GM19025 (cell line): ENCODE measurements around the gene HLA-C.
"Not testable (repeated sequence)": the region's sequence is repeated elsewhere in the genome, so short reads cannot be mapped to it uniquely, and the experiment has no call there.

Experiments
- ATAC-seq: cut with Tn5 transposase; IDR thresholded peaks from one replicate; pipeline ENCODE4 v1.9.1; 2021; ENCODE audit warnings: mild to moderate bottlenecking, low read depth, moderate library complexity; ENCODE audit not compliant: unreplicated experiment

HLA-C gene

GRCh38 chr6:31271641-31272357, at the start of gene HLA-C:
Gene HLA-C, minus strand, starts transcription at chr6:31272092. Its CDS starts 21 bp downstream, at chr6:31272071.
- peak; percentile 73 for ATAC-seq

GRCh38 chr6:31321005-31321707, 49.3 kb upstream of the HLA-C start:
- no peak for ATAC-seq

DNA sequence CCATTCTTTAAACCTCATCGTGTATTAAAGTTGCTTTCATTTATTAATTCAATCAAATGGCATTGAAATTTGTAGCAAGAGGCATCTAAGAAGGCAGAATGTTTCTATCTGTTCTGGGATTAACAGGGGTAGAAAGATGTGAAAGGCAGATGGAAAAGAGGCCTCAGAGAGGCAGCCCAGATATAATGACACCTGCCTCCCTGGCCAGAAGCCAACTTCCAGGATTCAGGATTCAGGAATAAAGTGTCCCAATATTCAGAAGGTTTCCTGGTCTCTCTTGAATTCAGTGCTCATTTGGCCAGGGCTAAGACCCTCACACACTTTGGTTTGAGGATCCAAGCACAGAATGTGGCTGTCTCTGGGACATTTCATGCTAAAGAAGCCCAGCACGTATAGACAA, 45.1 kb upstream of the HLA-C start:
- no peak for ATAC-seq

DNA sequence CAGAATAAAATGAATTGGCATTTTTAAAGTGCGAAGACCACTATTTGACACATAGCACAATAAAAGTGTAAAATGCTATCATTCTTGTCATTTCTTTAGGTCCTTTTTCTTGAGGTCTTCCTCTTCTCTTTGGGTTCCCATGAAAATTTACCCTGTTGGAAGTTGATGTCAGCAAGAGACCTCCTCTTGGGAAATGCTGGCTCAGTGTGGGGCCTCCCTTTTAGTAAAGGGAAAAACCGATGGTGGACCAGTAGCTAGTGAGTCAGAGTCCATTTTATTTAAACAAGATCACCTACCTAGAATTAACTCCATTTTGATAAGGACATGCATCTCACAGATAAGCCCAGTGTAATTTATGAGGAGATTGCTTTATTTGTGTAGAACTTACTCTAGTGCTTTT, 37.7 kb upstream of the HLA-C start:
- no peak for ATAC-seq

DNA sequence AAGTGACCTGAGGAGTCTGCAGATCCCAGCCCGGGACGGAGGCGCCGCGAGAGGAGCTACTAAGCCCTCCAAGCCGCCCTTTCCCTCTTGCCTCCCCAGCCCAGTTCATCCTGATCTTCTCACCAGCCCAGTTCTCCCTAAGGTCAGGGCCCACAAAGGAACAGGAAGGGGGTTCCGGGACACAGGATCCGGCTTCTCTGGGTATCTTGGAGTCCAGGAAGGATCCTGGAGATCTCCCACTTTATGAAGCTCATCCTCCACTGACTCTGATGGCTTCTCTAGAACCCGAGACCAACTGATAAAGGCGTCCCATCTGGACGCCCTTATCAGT, 36.9 kb upstream of the HLA-C start:
- no peak for ATAC-seq

- no peak for ATAC-seq
These were observed 36.4 kb upstream of the HLA-C start for GRCh38 chr6:31308050-31308844.

- no peak for ATAC-seq
These were observed 35.8 kb upstream of the HLA-C start for GRCh38 chr6:31307669-31308049.

- ATAC-seq: no peak
These were observed 33.9 kb upstream of the HLA-C start for GRCh38 chr6:31305703-31306219.

DNA sequence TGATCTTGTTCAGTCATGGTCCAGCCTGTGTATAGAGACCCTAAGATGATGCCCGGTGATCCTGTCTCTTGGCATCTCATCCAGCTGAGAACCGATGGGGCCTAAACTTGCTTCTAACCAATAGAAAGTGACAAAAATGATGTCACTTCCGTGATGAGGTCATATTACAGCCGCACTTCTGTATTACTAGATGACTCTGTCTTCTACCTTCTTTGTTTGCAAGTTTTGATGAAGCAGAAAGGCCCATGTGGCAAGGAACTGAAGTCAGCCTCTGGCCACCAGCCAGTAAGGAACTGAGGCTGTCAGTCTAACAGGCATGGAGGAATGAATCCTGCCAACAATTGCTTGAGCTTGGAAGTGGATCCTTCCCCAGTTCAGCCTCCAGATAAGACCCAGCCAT, 32.8 kb upstream of the HLA-C start:
- no peak for ATAC-seq

DNA sequence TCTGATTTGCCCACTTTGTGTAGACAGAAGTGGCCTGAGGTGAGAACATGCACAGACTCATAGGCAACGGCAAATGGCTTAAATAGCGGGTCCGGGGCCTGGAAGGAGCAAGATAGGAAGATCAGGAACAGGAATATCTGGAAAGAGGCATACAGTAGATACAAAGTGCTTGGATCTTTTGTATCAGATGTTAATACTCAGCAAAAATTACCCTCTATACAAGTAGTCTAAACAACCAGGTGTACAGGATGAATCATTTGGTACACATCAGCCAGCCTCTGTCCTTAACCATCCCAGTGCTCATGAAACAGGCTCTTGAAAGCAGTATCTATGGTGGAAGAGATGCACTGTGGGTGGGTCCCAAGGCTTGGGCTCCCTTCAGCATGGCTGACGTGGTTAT, 28.9 kb upstream of the HLA-C start:
- ATAC-seq: no peak

- ATAC-seq: no peak
These were observed 28.1 kb upstream of the HLA-C start for GRCh38 chr6:31299947-31300346.

- ATAC-seq: no peak
These were observed 27.6 kb upstream of the HLA-C start for GRCh38 chr6:31299511-31299910.

GRCh38 chr6:31294056-31294455, 22.2 kb upstream of the HLA-C start:
- ATAC-seq: no peak

DNA sequence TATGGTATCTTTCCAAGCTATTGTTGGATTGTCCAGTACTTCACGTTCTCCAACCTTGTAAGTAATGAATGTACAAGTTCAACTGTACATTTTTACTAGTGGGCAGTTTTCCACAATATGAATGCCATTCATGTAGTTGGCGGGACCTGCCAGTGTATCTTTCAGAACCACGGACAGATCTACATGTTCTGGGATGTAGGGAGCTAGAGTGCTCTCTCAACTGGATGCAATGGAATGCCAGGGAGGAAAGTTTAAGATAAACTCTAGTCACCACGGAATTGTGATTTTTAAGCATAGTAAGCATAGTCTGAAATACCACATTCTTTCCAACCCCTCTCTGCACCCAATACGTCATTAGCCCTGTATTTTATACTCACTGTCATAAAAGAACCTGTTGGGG, 21.5 kb upstream of the HLA-C start:
- ATAC-seq: no peak

GRCh38 chr6:31289788-31290187, 17.9 kb upstream of the HLA-C start:
- ATAC-seq: no peak

GRCh38 chr6:31287619-31288018, 15.7 kb upstream of the HLA-C start:
- no peak for ATAC-seq

DNA sequence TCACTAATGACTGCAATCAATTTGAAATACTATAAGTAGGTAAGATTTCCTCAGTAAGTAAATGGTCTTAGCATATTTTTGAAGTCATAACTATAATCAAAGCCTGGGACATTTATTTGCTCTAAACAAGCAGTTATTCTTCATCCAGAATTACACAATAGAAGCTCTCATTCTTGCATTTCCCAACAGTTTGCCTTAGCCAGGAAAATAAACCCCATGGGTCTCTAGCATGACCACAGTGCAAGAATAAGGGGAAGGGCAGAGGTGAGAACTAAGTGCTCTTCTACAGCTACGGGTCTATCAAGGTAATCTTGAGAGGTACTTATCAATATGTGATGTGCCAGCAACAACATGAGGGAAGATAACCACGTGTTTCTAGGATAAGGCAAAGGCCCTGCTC, 14.1 kb upstream of the HLA-C start:
- no peak for ATAC-seq

- ATAC-seq: no peak
These were observed 13.6 kb upstream of the HLA-C start for GRCh38 chr6:31285486-31285885.

DNA sequence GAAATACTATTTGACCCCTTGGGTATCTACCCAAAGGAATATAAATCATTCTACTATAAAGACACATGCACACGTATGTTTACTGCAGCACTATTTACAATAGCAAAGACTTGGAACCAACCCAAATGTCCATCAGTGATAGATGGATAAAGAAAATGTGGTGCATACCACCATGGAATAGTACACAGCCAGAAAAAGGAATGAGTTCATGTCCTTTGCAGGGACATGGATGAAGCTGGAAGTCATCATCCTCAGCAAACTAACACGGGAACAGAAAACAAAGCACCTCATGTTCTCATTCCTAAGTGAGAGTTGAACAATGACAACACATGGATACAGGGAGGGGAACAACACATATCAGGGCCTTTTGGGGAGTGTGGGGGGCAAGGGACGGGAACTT, 7.8 kb upstream of the HLA-C start:
- ATAC-seq: not testable (repeated sequence)

DNA sequence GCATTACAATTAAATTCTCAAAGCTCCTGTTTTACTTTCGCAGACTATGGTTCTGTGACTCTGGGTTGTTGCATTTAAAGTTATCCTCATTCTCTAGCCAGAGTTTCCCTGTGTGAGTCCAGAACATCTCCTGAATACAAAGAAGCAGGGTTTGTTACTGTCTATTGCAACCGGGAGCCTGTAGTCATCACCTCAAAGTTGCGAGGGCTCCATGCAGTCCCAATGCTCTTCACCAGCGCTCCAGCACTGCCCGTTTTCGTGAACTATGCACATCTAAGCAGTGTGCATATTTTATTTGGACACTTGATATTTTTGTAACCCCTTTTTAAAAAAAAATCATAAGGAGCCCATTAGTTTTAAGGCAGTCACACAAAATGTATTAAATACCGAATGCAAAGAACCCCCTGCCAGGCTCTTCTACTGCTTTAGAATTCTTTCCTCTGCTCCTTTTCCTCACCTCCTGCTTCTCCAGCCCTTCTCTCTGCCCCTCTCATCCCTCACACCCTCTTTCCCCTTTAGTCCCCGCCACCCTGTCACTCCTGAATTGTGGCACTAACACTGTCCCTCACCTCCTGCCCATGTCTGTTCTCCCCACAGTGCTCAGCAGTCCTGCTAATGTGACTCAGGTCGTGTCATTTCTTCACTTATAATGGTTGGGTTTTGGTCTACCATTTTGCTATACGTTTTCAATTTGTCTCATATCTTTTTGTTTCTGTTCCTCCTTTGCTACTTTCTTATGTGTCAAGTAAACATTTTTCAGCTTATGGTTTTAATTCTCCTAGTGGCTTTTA, 1.1 kb upstream of the HLA-C start:
- ATAC-seq: no peak

DNA sequence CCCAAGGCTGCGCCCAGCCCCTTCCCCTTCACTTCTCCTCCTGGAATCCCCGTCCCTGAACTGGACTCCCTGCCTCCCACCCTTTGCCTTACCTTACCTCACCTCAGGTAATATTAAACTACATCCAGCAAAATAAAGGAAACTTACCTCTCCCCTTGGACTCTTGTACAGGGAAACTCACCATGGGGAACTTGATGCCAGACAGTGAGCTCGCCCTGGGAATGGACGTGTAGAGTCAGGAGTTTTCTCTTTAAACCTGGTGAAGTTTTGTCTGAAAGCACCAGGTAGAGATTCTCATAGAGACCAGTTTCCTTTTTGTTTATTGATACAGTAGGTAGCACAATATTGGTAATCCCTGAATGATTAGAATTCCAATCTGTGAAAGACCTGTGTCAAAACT, 544 bp upstream of the HLA-C start:
- no peak for ATAC-seq
